GM18870 (cell line): ENCODE results near the gene NXPH1.
A peak's percentile ranks its signal among the peaks of the same experiment; 100 is the strongest.

Experiments
- ATAC-seq: cut with Tn5 transposase; IDR thresholded peaks from one replicate; pipeline ENCODE4 v1.9.1; 2021; ENCODE audit warnings: moderate library complexity; ENCODE audit not compliant: unreplicated experiment

Gene NXPH1

GRCh38 chr7:8433477-8434289 lies at the start of gene NXPH1:
Gene NXPH1 (plus strand): TSS chr7:8433609.
- no peak for ATAC-seq

- ATAC-seq, result peak; percentile 24
These were observed 48.5 kb upstream of the NXPH1 start for GRCh38 chr7:8384901-8385300.

DNA sequence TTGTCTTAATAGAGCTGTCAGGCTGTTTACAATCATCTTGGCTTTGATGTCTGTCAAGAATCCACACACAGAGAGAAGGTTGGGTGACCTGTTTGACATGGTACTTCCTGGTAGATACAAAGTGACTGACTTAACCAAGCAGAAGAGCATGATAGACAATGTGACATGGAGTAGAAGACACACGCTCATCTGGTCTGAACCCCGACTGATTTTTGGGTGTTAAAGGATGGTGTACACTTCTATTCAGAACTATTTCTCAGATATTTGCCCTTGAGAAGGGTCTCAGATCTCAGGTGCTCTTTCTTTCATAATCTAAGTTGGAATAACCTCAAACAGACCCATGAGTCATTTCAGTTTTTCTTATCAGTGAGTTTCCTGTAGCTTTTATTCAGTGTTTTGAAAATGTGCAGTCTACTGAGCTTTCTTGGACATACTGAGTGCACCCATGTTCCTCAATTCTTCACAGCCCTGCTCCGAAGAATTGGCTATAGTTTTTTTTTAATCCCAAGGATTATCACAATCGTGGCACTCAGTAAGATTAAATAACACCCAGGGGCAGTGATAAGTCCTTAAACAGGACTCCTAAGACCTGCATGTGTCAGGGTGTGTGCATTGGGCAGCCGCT lies 46.4 kb upstream of the NXPH1 start:
- ATAC-seq, result peak; percentile 85

DNA sequence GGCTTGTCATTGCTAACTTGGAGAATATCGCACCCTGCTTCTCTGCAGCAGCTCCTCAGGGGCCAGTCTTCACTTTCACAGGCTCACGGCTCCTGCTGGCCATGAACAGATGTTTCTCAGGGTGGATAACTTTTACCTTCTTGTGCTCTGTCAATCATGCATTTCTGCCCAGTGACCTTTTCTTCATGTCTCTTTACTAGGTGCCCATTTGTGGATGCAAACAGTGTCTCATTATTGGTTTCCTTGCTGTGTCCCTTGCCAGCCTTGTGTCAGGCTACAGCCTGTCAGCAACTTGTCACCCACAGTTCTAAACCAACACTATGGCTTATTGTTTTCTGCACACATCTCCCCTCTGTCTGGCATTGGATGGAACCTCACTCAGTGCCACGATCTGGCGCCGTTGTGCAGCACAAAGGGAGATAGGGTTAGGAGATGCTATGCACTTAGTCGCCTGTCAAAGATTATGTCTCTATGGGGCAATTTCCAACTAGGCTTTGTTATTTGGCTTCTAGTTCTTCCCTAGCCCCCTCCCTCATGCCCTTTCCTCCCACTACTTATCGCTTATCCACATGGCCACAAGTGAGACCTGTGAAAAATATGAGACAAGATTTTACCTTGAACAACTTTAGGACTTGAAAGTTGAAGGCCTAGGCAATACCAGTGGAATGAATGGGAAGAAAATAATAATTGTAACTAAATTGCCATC lies 45.7 kb upstream of the NXPH1 start:
- ATAC-seq, result peak; percentile 36

DNA sequence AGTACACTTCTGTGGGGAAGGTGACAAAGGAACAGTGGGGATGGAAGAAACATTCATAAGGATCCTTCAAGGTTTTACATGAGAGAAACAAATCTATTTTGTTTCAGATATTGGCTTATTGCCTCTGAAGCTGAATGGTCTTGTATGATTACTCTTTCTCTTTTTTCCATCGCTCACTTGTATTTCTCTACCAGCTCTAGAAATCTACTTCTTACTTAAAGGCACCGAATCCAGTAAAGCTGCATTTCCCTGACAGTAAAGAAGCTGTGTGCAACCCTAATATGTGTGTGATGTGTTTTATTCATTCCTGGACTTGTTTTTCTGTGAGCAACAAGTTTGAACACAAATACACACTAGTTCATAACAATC lies 45.2 kb upstream of the NXPH1 start:
- ATAC-seq, result no peak

DNA sequence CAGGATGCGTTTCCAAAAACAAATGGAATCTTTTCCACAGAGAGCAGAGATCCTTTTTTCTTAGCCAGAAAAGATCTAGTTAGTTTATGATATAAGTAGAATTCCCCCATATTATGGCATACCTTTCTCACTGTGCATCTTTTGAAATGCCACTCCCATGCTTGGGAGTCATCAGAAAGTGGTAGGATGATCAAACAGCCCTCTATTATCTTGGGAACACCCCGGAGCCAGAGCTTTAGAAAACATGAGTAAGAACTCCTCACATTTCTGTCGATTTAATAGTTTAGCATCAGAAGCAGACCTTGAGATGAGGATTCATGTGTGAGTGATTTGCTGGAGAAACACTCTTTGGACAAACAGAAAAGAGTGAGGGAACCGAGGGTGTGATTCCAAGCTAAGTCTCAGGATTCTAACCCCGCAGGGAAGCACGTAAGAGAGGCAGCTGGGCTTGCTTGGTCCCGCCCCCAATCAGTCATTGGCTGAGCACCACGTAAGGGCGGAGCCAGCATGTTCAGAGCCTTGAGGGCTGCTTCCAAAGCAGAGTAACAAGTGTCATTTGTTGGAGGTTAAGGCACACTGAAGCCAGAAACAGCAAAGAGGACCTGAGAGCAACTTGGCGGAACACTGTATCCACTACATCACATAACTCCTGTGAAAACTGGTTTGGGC lies 43.7 kb upstream of the NXPH1 start:
- no peak for ATAC-seq

- ATAC-seq, result no peak
These were observed 43.2 kb upstream of the NXPH1 start for GRCh38 chr7:8390262-8390626.

GRCh38 chr7:8391353-8392062 lies 41.9 kb upstream of the NXPH1 start:
- peak; percentile 40 for ATAC-seq

DNA sequence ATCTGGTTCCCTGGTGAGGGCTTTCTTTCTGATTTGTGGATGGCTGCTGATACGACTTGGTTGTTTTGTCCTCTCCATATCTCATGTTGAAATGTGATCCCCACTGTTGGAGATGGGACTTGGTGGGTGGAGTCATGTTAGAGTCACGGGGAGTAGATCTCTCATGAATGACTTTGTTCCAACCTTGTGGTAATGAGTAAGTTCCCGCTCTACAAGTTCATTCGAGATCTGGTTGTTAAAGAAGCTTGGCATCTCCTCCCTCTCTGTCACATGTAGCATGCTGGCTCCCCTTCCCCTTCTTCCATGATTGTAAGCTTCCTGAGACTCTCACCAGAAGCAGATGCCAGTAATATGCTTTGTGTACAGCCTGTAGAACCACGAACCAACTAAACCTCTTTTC lies 37.1 kb upstream of the NXPH1 start:
- no peak for ATAC-seq

GRCh38 chr7:8408871-8409270 lies 24.5 kb upstream of the NXPH1 start:
- ATAC-seq, result no peak

GRCh38 chr7:8411103-8411502 lies 22.3 kb upstream of the NXPH1 start:
- ATAC-seq, result no peak

DNA sequence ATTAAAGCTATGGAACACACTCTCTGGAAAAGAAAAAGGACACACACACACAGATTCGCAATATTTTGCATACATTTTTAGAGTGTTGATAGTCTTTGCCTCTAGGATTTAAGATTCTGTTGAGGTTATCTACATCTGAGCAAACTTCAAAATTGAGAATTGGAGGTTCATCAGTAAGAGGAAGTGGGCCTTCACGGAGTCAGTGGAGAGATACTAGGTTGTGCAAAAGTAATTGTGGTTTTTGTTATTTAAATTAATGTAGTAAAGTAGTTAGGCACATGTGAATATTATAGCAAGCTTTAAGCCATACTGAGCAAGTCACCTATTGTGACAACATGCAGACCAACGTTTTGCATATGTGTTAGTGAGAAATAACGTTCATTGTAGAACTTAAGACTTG lies 19.8 kb upstream of the NXPH1 start:
- no peak for ATAC-seq

- ATAC-seq, result peak; percentile 89
These were observed 14.7 kb upstream of the NXPH1 start for GRCh38 chr7:8418629-8419245.

- ATAC-seq, result no peak
These were observed 11.2 kb upstream of the NXPH1 start for GRCh38 chr7:8422177-8422576.

DNA sequence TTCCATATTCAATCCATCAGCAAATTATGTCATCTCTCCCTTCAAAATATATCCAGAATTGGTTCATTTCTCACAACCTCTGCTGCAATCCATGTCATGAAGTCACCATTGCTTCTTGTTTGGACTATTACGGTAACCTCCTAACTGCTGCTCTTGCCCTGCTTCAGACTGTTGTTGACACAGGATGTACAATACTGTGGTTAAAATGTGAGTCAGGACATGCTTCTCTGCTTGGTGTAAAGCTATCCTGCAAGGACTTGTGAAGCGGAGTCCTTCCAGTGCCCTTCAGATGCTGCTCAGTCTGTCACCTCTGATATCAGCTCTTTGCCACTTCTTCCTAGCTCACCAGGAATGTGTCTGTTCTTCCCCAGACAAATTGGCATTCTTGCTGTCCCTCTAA lies 10.4 kb upstream of the NXPH1 start:
- ATAC-seq, result no peak

- no peak for ATAC-seq
These were observed 8.2 kb upstream of the NXPH1 start for GRCh38 chr7:8425223-8425622.

- ATAC-seq, result no peak
These were observed 2.8 kb upstream of the NXPH1 start for GRCh38 chr7:8430643-8431042.

DNA sequence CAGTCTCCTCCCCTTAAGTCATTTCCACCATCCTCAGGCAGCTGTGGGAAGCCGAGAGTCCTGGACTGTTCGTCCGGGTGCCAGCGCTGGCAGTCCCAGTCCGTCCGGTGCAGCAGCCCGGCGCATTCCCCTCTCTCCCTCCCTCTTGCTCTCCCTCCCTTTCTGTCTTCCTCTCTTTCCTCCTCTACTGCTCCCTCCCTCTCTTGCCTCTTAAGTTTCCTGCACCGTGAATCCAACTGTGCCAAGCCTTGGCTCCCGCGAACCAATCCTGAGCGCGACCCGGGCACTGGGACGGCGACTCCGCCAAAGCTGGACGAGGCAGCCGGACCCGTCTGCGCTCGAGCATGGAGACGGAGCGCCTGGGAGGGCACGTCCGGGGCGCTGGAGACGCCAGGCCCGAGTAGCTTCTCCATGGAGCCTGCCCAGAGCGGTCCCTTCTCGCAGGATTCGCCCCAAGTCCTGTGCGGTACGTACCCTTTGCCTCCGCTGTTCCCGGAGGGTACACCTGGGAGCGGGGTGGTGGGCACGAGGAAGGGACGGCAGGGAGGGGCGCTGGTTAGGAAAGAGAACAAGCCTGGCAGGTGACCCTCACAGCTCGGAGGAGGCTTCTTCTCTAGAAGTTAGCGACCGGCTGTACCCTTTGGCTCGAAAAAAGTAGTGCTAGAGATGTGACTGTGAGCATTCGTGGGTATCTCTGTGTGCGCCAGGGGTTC lies 1.0 kb downstream of the NXPH1 start:
- no peak for ATAC-seq

DNA sequence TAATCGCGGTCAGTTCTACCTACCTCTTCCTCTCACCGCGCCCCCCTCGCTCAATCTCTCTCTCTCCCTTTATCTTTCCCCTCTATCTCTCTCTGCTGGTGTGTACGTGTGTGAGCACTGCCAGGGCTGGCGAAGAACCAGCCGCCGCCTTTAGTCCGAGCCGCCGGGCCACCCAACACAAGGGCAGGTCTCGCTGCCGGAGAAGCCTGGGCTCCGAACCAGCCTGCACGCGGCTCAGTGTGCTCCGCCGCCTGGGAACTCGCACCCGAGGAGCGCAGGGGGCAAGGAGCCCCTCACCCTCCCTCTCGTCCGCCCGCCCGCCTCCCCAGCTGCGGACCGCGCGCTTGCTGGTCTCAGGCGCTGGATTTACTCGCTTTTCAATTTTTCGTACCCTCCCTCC lies 1.7 kb downstream of the NXPH1 start:
- ATAC-seq, result no peak
